OCI-LY1 (cell line): ENCODE data around the gene ELAVL3.
A peak's percentile ranks its signal among the peaks of the same experiment; 100 is the strongest.
"Not testable (repeated sequence)": the region's sequence is repeated elsewhere in the genome, so short reads cannot be mapped to it uniquely, and the experiment has no call there.

Experiments
- H2AFZ ChIP-seq: fragments of 200-600 bp; sonication (generic), shearing (Covaris generic); 2 replicates; pipeline ENCODE4 v1.6.0; 2014; ENCODE audit warnings: antibody characterized with exemption, mild to moderate bottlenecking, low read length
- H3F3A ChIP-seq: fragments of 200-600 bp; sonication (generic), shearing (Covaris generic); 2 replicates; pipeline ENCODE4 v1.6.0; 2014; ENCODE audit warnings: mild to moderate bottlenecking, antibody characterized with exemption, low read length, moderate library complexity; ENCODE audit not compliant: insufficient read depth
- H3K27ac ChIP-seq: fragments of 200-600 bp; sonication (generic); 2 replicates; pipeline ENCODE4 v1.5.1; 2014; ENCODE audit warnings: low read length, mixed run types, mild to moderate bottlenecking, low read depth; ENCODE audit not compliant: poor library complexity, severe bottlenecking
- H3K27me3 ChIP-seq: fragments of 200-600 bp; sonication (generic); 2 replicates; pipeline ENCODE4 v1.6.0; 2014; ENCODE audit warnings: antibody characterized with exemption, mild to moderate bottlenecking, low read length, moderate library complexity; ENCODE audit not compliant: insufficient read depth
- H3K36me3 ChIP-seq: fragments of 200-600 bp; sonication (generic); 2 replicates; pipeline ENCODE4 v1.6.1; 2014; ENCODE audit warnings: mild to moderate bottlenecking, antibody characterized with exemption, low read length, moderate library complexity, mixed read lengths; ENCODE audit not compliant: insufficient read depth
- H3K4me1 ChIP-seq: fragments of 200-600 bp; sonication (generic); 2 replicates; pipeline ENCODE4 v1.5.1; 2014; ENCODE audit warnings: mild to moderate bottlenecking, low read length, moderate library complexity; ENCODE audit not compliant: insufficient read depth, severe bottlenecking
- H3K4me2 ChIP-seq: fragments of 200-600 bp; sonication (generic), shearing (Covaris generic); 2 replicates; pipeline ENCODE4 v1.6.1; 2014; ENCODE audit warnings: low read length
- H3K4me3 ChIP-seq: fragments of 200-600 bp; sonication (generic); 2 replicates; pipeline ENCODE4 v1.5.1; 2014; ENCODE audit warnings: low read length, low read depth, mild to moderate bottlenecking, mixed read lengths; ENCODE audit not compliant: poor library complexity, severe bottlenecking
- H3K79me2 ChIP-seq: fragments of 200-600 bp; shearing (Covaris generic); 2 replicates; pipeline ENCODE4 v1.6.1; 2016; ENCODE audit warnings: mixed run types, low read length, mixed read lengths; ENCODE audit not compliant: insufficient read depth
- H3K9ac ChIP-seq: fragments of 200-600 bp; sonication (generic), shearing (Covaris generic); 2 replicates; pipeline ENCODE4 v1.6.1; 2014; ENCODE audit warnings: mild to moderate bottlenecking, low read length, mixed read lengths
- H3K9me2 ChIP-seq: fragments of 200-600 bp; sonication (generic), shearing (Covaris generic); 2 replicates; pipeline ENCODE4 v1.6.1; 2014; ENCODE audit warnings: low read depth, mild to moderate bottlenecking, low read length, mixed read lengths
- H3K9me3 ChIP-seq: fragments of 200-600 bp; shearing (Covaris generic); 2 replicates; pipeline ENCODE4 v1.6.1; 2014; ENCODE audit warnings: low read length, mixed read lengths
- H4K20me1 ChIP-seq: fragments of 200-600 bp; sonication (generic), shearing (Covaris generic); 2 replicates; pipeline ENCODE4 v1.6.0; 2016; ENCODE audit warnings: mild to moderate bottlenecking, low read length; ENCODE audit not compliant: insufficient read depth
- EZH2 ChIP-seq: fragments of 200-600 bp; sonication (generic), shearing (Covaris generic); IDR thresholded peaks from 2 replicates; pipeline ENCODE4 v1.8.0; 2017; ENCODE audit warnings: borderline replicate concordance, mixed run types, mild to moderate bottlenecking, antibody characterized with exemption, low read length, moderate library complexity, mixed read lengths
- TF ChIP-seq, protein P1 (sequence below): fragments of 200-600 bp; sonication (generic), shearing (Covaris generic); IDR thresholded peaks from 2 replicates; pipeline ENCODE4 v1.5.1; 2017; ENCODE audit warnings: mild to moderate bottlenecking, antibody characterized with exemption, low read length, moderate library complexity, mixed read lengths

ELAVL3 gene

DNA sequence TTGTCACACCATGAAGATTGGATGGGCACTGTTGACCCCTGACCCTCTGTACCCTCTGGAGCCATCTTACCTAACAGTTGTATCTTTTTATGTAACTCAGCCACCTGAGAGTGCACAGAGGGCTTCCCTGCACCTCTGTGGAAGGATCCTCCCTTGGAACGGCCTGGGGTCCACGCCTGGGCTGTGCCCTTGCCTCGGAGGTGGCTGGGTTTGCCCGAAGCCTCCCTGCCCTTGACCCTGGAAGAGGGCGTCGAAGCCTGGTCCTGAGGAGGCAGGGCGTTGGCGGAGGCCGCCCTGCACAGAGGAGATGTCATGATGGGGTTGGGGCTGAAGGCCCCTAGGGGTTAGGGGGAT, 46.2 kb downstream of the ELAVL3 start:
- no peaks in the 10 kb centered on the region for H3K27me3 ChIP-seq
- no peaks in the 10 kb centered on the region for H3K79me2 ChIP-seq
- peak overlapping the region; percentile 89 for H3K4me2 ChIP-seq
- TF ChIP-seq, protein P1, sequence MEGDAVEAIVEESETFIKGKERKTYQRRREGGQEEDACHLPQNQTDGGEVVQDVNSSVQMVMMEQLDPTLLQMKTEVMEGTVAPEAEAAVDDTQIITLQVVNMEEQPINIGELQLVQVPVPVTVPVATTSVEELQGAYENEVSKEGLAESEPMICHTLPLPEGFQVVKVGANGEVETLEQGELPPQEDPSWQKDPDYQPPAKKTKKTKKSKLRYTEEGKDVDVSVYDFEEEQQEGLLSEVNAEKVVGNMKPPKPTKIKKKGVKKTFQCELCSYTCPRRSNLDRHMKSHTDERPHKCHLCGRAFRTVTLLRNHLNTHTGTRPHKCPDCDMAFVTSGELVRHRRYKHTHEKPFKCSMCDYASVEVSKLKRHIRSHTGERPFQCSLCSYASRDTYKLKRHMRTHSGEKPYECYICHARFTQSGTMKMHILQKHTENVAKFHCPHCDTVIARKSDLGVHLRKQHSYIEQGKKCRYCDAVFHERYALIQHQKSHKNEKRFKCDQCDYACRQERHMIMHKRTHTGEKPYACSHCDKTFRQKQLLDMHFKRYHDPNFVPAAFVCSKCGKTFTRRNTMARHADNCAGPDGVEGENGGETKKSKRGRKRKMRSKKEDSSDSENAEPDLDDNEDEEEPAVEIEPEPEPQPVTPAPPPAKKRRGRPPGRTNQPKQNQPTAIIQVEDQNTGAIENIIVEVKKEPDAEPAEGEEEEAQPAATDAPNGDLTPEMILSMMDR = no peak
- no peak for TF ChIP-seq EZH2
- H3K9me2 ChIP-seq = no peaks in the 10 kb centered on the region
- peak overlapping the region; percentile 51; the same call in 1 of the 2 replicates for H3K9ac ChIP-seq
- no peaks in the 10 kb centered on the region for H3K9me3 ChIP-seq
- H3K4me3 ChIP-seq = peak overlapping the region; percentile 91
- H3K4me1 ChIP-seq = peaks cover 30% of the 10 kb centered on the region
- H4K20me1 ChIP-seq = no peaks in the 10 kb centered on the region
- H3K27ac ChIP-seq = no peak overlapping the region
- peaks cover 29% of the 10 kb centered on the region for H3K36me3 ChIP-seq
- no peaks in the 10 kb centered on the region for H3F3A ChIP-seq
- peak overlapping the region; percentile 12; the same call in 1 of the 2 replicates for H2AFZ ChIP-seq

DNA sequence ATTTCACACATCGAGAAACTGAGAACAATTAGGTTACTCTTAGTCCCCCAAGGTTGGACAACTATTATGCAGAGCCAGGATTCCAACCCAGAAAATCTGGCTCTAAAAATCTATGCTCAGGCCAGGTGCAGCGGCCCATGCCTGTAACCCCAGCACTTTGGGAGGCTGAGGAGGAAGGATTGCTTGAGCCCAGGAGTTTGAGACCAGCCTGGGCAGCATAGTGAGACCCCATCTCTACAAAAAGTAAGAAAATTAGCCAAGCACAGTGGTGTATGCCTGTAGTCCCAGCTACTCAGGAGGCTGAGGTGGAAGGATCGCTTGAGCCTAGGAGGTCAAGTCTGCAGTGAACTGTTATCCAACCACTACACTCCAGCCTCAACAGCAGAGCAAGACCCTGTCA, 47.3 kb downstream of the ELAVL3 start:
- H3K9me2 ChIP-seq, H4K20me1 ChIP-seq, H3K4me3 ChIP-seq, H3K27me3 ChIP-seq, H3K27ac ChIP-seq, H3K79me2 ChIP-seq, H2AFZ ChIP-seq, H3K9me3 ChIP-seq, H3K9ac ChIP-seq, H3F3A ChIP-seq, H3K4me2 ChIP-seq: not testable (repeated sequence)
- Histone ChIP-seq H3K4me1 (peaks cover 30% of the 10 kb centered on the region), H3K36me3 (peaks cover 22% of the 10 kb centered on the region)

DNA sequence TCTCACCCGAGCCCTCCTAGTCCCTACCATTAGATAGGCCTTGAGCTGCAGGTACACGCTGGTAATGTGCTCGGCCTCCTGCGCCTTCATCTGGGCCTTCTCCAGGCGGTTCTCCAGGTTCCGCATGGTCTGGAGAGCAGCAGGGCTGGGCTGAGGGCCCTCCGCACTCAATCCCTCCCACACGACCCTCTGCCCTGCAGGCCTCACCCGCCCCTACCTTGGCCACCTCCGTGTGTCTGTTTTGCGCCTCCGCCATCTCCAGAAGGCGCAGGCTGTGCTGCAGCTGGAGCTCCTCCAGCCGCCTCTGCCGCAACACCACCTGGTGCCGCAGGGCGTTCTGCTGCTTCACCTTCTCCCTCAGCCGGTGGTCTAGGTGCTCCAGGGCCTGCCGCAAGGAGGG, 54.2 kb downstream of the ELAVL3 start:
- TF ChIP-seq, protein P1 = no peak
- no peak for TF ChIP-seq EZH2
- no peaks in the 10 kb centered on the region for H3K27me3 ChIP-seq
- no peaks in the 10 kb centered on the region for H3K9me2 ChIP-seq
- no peaks in the 10 kb centered on the region for H3F3A ChIP-seq
- H3K36me3 ChIP-seq = no peaks in the 10 kb centered on the region
- H3K4me1 ChIP-seq = peaks cover 8% of the 10 kb centered on the region
- no peaks in the 10 kb centered on the region for H4K20me1 ChIP-seq
- no peaks in the 10 kb centered on the region for H3K79me2 ChIP-seq
- H3K4me2 ChIP-seq = no peak overlapping the region
- no peaks in the 10 kb centered on the region for H3K9me3 ChIP-seq
- H3K9ac ChIP-seq = no peak overlapping the region
- H3K27ac ChIP-seq = no peak overlapping the region
- no peak overlapping the region for H3K4me3 ChIP-seq
- no peak overlapping the region for H2AFZ ChIP-seq

DNA sequence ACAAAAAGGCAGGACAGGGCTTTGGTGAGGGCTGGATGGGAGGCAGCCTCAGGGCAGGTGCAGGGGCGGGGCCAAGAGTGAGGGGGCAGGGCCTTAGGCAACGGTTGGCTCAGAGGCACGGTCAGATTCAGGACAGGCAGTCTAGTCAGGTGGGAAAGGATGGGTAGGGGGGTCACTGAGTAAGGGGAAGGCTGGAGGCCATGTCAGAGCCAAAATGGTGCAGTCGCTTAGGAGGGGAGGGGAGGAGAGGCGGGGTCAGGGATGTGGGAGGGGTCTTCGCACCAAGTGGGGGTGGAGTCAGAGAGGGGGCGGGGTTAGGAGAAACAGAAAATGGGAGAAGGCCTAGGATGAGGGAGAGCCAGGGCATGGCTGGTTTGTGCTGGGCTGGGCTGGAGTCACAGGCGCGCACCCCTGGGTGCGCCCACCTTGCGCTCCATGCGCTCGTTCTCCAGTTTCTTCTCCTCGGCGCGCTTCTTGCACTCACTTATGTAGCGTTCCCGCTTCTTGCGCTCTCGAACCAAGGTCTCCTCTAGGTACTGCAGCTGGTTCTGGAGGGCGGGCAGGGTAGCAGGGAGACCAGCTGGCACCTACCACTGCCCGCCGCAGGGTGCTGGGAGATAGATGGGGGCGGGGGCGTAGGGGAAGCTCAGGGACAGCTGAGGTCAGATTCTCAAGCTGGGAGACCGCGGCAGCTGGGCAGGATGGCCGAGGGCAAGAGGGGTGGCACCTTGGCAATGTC, 55.0 kb downstream of the ELAVL3 start:
- Histone ChIP-seq H3K27me3 (no peaks in the 10 kb centered on the region; the same call in 1 of the 2 replicates), H3K4me1 (peaks cover 8% of the 10 kb centered on the region), H2AFZ (no peak overlapping the region), H3K9ac (no peak overlapping the region), H3K79me2 (no peaks in the 10 kb centered on the region), H3K27ac (no peak overlapping the region), H4K20me1 (no peaks in the 10 kb centered on the region), H3K9me2 (no peaks in the 10 kb centered on the region), H3K4me3 (no peak overlapping the region), H3K36me3 (no peaks in the 10 kb centered on the region), H3K4me2 (no peak overlapping the region), H3F3A (no peaks in the 10 kb centered on the region), H3K9me3 (no peaks in the 10 kb centered on the region)
- no peak for TF ChIP-seq EZH2
- TF ChIP-seq, protein P1 = no peak
